Measurements from ENCODE around the gene RAP2C. TPM values are rescaled to one million over a fixed set of nuclear protein-coding genes. Genes with fewer than 3 reads are reported as not detected.

RAP2C gene
- polyA plus RNA-seq, 1 donor from 2014 or later = 26.2 TPM

DNA sequence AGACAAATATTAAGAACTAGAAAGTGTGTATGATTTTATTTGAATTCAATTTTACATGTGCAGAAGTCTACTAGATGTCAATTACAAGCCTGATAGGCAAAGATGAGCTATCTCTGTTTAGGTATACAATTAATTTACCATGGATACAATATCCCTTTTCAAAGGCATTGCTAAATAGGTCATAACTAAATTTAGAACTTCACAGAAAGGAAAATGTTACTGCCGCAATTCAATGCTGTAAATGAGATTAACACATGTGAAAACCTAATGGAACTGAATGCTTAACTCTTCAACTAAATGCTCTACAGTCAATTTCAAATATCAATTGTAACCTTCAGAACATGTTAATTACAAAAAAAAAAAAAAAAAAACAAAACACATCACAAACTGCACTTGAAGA, 14.6 kb downstream of the RAP2C start:
- H3K27me3 ChIP-seq (ENCODE audit: insufficient read depth, low read depth, low read length) = no peaks in the 10 kb centered on the region
- no peak overlapping the region for H3K4me3 ChIP-seq (ENCODE audit: low read length)
- no peaks in the 10 kb centered on the region for H3K36me3 ChIP-seq (ENCODE audit: insufficient read depth, low read length)
- no peak overlapping the region for H2AFZ ChIP-seq (ENCODE audit: low read depth, low read length)
- H3K79me2 ChIP-seq (replicated peaks; ENCODE audit: insufficient read depth, low read length) = no peaks in the 10 kb centered on the region
- no peaks in the 10 kb centered on the region for H3K9me3 ChIP-seq (ENCODE audit: low read length)
- no peak overlapping the region for H3K27ac ChIP-seq (ENCODE audit: low read length)
- H3K4me2 ChIP-seq (ENCODE audit: low read length) = no peak overlapping the region
- H3K9ac ChIP-seq (ENCODE audit: low read length) = no peak overlapping the region
- no peaks in the 10 kb centered on the region for H3K9me2 ChIP-seq (ENCODE audit: insufficient read depth, low read length)
- H4K20me1 ChIP-seq (ENCODE audit: insufficient read depth) = no peaks in the 10 kb centered on the region
- H3F3A ChIP-seq (ENCODE audit: insufficient read depth, low read length, poor library complexity, severe bottlenecking) = no peaks in the 10 kb centered on the region
- TF ChIP-seq, protein P1, sequence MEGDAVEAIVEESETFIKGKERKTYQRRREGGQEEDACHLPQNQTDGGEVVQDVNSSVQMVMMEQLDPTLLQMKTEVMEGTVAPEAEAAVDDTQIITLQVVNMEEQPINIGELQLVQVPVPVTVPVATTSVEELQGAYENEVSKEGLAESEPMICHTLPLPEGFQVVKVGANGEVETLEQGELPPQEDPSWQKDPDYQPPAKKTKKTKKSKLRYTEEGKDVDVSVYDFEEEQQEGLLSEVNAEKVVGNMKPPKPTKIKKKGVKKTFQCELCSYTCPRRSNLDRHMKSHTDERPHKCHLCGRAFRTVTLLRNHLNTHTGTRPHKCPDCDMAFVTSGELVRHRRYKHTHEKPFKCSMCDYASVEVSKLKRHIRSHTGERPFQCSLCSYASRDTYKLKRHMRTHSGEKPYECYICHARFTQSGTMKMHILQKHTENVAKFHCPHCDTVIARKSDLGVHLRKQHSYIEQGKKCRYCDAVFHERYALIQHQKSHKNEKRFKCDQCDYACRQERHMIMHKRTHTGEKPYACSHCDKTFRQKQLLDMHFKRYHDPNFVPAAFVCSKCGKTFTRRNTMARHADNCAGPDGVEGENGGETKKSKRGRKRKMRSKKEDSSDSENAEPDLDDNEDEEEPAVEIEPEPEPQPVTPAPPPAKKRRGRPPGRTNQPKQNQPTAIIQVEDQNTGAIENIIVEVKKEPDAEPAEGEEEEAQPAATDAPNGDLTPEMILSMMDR (IDR thresholded peaks at IDR 0.05; ENCODE audit: poor library complexity, severe bottlenecking) = no peak

DNA sequence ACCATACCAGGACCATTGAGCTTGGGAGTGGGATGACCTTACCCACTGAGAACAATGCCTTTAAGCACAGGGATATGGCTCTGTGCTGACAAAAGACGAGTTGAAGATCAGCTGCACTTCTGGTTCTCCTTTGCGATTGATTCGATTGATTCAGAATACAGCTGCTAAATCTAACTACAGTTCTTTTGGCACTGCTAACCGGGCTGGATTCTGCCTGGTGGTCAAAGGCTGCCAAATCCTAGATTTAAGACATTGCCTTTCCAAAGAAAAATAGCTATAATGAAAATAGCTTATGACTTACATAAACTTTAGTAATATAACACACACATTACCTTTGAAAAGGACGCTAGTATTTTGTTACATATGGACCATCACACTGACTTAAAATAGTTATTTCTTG, 18.3 kb downstream of the RAP2C start:
- Histone ChIP-seq H3K9me2 (ENCODE audit: insufficient read depth, low read length) (no peaks in the 10 kb centered on the region), H3K4me2 (ENCODE audit: low read length) (no peak overlapping the region), H3K27me3 (ENCODE audit: insufficient read depth, low read depth, low read length) (no peaks in the 10 kb centered on the region), H3K4me3 (ENCODE audit: low read length) (no peak overlapping the region), H4K20me1 (ENCODE audit: insufficient read depth) (no peaks in the 10 kb centered on the region), H3K79me2 (replicated peaks; ENCODE audit: insufficient read depth, low read length) (no peaks in the 10 kb centered on the region), H3K36me3 (ENCODE audit: insufficient read depth, low read length) (no peaks in the 10 kb centered on the region), H3K9ac (ENCODE audit: low read length) (no peak overlapping the region), H2AFZ (ENCODE audit: low read depth, low read length) (no peak overlapping the region), H3F3A (ENCODE audit: insufficient read depth, low read length, poor library complexity, severe bottlenecking) (no peaks in the 10 kb centered on the region), H3K27ac (ENCODE audit: low read length) (no peak overlapping the region), H3K9me3 (ENCODE audit: low read length) (no peaks in the 10 kb centered on the region)
- TF ChIP-seq POLR2AphosphoS5 (IDR thresholded peaks at IDR 0.05) = no peak
- TF ChIP-seq SMC3 (conservative IDR thresholded peaks at IDR 0.05; ENCODE audit: poor library complexity) = no peak
- TF ChIP-seq EP300 (conservative IDR thresholded peaks at IDR 0.05; ENCODE audit: poor library complexity, severe bottlenecking) = no peak
- TF ChIP-seq, protein P2, sequence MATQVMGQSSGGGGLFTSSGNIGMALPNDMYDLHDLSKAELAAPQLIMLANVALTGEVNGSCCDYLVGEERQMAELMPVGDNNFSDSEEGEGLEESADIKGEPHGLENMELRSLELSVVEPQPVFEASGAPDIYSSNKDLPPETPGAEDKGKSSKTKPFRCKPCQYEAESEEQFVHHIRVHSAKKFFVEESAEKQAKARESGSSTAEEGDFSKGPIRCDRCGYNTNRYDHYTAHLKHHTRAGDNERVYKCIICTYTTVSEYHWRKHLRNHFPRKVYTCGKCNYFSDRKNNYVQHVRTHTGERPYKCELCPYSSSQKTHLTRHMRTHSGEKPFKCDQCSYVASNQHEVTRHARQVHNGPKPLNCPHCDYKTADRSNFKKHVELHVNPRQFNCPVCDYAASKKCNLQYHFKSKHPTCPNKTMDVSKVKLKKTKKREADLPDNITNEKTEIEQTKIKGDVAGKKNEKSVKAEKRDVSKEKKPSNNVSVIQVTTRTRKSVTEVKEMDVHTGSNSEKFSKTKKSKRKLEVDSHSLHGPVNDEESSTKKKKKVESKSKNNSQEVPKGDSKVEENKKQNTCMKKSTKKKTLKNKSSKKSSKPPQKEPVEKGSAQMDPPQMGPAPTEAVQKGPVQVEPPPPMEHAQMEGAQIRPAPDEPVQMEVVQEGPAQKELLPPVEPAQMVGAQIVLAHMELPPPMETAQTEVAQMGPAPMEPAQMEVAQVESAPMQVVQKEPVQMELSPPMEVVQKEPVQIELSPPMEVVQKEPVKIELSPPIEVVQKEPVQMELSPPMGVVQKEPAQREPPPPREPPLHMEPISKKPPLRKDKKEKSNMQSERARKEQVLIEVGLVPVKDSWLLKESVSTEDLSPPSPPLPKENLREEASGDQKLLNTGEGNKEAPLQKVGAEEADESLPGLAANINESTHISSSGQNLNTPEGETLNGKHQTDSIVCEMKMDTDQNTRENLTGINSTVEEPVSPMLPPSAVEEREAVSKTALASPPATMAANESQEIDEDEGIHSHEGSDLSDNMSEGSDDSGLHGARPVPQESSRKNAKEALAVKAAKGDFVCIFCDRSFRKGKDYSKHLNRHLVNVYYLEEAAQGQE (IDR thresholded peaks at IDR 0.05; ENCODE audit: borderline replicate concordance) = no peak
- TF ChIP-seq, protein P1 (IDR thresholded peaks at IDR 0.05; ENCODE audit: poor library complexity, severe bottlenecking) = no peak
- TF ChIP-seq EZH2 (IDR thresholded peaks at IDR 0.05; ENCODE audit: borderline replicate concordance, insufficient read depth, low read length, poor library complexity, severe bottlenecking) = no peak
- no peak for TF ChIP-seq TAF1 (IDR thresholded peaks at IDR 0.05; ENCODE audit: low read depth)

Data from neural cell (in vitro differentiated cells).